ENCODE results near the gene ARHGAP6. TPM values are rescaled to one million over a fixed set of nuclear protein-coding genes. Genes with fewer than 3 reads are reported as not detected.

Gene ARHGAP6
- polyA plus RNA-seq, 1 experiment: 1.3 TPM

DNA sequence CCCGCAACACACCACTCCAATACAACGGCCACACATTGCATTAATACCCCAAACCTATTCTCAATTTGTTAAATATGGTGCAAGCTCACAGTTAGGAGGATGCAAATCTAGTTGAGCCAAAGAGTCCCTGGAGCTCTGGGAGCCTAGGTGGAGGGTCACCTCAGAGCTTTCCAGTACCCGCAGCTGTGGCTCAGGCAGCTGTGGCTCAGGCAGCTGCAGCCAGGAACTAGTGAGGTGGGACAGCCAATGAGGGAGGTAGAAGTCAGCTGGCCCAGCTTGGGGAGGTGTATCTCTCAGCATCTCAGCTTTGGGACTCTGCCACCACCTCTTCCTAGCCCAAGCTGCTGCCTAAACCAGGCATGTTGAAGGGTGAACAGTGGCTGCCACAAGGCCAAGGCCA lies 36.7 kb upstream of the ARHGAP6 start:
- CTCF ChIA-PET: no interaction called here
- POLR2A ChIA-PET: no interaction called here
- H3K36me3 ChIP-seq (ENCODE audit: control insufficient read depth, insufficient read depth, low read length): no peaks in the 10 kb centered on the region
- H3K27me3 ChIP-seq (ENCODE audit: control insufficient read depth, insufficient read depth, low read length): no peaks in the 10 kb centered on the region
- no peak overlapping the region for H3K4me3 ChIP-seq (ENCODE audit: low read depth, low read length)
- DNase-seq (ENCODE audit: low read depth): no peak
- TF ChIP-seq, protein P1, sequence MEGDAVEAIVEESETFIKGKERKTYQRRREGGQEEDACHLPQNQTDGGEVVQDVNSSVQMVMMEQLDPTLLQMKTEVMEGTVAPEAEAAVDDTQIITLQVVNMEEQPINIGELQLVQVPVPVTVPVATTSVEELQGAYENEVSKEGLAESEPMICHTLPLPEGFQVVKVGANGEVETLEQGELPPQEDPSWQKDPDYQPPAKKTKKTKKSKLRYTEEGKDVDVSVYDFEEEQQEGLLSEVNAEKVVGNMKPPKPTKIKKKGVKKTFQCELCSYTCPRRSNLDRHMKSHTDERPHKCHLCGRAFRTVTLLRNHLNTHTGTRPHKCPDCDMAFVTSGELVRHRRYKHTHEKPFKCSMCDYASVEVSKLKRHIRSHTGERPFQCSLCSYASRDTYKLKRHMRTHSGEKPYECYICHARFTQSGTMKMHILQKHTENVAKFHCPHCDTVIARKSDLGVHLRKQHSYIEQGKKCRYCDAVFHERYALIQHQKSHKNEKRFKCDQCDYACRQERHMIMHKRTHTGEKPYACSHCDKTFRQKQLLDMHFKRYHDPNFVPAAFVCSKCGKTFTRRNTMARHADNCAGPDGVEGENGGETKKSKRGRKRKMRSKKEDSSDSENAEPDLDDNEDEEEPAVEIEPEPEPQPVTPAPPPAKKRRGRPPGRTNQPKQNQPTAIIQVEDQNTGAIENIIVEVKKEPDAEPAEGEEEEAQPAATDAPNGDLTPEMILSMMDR (IDR thresholded peaks at IDR 0.05; ENCODE audit: insufficient read depth, low read depth, low read length): no peak

DNA sequence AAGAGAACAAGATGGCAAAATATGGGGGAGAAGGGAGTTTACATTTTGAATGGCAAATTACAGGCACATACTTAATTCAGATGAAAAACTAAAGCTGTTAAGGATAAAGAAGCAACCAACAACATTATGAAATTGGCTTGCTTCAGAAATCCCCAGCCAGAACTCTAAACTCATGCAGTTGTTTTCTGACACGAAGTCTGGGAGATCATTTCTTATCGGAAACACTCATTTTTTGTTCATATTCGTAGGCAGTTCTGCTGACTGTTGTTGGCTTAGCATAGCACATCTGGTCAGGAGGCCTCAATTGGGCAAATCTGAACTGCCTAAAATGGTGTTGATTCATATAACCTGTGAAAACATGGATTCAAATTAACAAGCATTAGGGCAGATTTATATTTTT lies 33.0 kb upstream of the ARHGAP6 start:
- no peaks in the 10 kb centered on the region for H3K36me3 ChIP-seq (ENCODE audit: control insufficient read depth, insufficient read depth, low read length)
- POLR2A ChIA-PET: no interaction called here
- H3K27me3 ChIP-seq (ENCODE audit: control insufficient read depth, insufficient read depth, low read length): no peaks in the 10 kb centered on the region
- CTCF ChIA-PET: no interaction called here
- no peak for DNase-seq (ENCODE audit: low read depth)
- TF ChIP-seq, protein P1 (IDR thresholded peaks at IDR 0.05; ENCODE audit: insufficient read depth, low read depth, low read length): no peak
- H3K4me3 ChIP-seq (ENCODE audit: low read depth, low read length): no peak overlapping the region

DNA sequence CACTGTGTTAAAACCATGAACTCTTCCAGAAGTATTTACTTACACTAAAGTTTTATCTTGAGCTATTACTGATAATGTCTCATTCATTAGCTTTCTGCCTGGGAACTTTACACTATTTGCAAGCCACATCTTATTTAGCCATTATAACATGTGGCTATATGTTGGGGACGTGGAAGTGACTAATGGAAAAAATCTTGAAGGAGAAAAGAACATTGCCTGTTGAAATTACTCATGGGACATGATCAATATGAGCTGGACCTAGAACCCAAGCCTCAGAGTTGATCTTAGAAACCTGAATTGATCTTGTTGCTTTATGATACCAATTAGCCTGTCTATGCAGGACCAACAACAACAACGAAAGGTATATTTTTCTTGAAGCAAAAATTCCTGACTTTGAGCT lies 22.5 kb upstream of the ARHGAP6 start:
- POLR2A ChIA-PET: no interaction called here
- CTCF ChIA-PET: no interaction called here

DNA sequence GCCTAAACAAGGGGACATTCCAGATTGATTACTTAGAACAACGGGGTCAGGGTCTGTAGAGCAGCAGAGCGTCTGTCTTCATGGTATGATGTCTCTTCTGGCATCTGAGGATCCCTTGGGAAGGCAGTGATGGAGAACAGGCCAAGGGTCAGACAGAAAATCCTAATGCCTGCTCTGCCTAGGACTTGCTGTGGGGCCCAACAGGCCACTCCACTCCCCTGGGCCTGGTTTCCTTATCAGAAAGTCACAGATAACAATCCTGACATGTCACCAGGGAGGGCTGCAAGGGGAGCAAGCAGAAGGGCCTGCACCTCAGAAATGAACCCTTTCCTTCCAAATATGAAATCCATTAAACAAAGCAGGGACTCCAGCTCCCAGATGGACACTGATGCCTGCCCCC lies 21.4 kb upstream of the ARHGAP6 start:
- ChIA-PET CTCF (no interaction called here), POLR2A (no interaction called here)
- Histone ChIP-seq H3K4me3 (ENCODE audit: low read depth, low read length) (no peak overlapping the region), H3K27me3 (ENCODE audit: control insufficient read depth, insufficient read depth, low read length) (no peaks in the 10 kb centered on the region), H3K36me3 (ENCODE audit: control insufficient read depth, insufficient read depth, low read length) (no peaks in the 10 kb centered on the region)
- DNase-seq (ENCODE audit: low read depth): no peak
- TF ChIP-seq, protein P1 (IDR thresholded peaks at IDR 0.05; ENCODE audit: insufficient read depth, low read depth, low read length): no peak

More for the DNA sequence above, 22.5 kb upstream of the ARHGAP6 start:
- H3K36me3 ChIP-seq (ENCODE audit: control insufficient read depth, insufficient read depth, low read length): no peaks in the 10 kb centered on the region
- H3K4me3 ChIP-seq (ENCODE audit: low read depth, low read length): no peak overlapping the region
- no peak for DNase-seq (ENCODE audit: low read depth)
- no peaks in the 10 kb centered on the region for H3K27me3 ChIP-seq (ENCODE audit: control insufficient read depth, insufficient read depth, low read length)
- TF ChIP-seq, protein P1 (IDR thresholded peaks at IDR 0.05; ENCODE audit: insufficient read depth, low read depth, low read length): no peak

DNA sequence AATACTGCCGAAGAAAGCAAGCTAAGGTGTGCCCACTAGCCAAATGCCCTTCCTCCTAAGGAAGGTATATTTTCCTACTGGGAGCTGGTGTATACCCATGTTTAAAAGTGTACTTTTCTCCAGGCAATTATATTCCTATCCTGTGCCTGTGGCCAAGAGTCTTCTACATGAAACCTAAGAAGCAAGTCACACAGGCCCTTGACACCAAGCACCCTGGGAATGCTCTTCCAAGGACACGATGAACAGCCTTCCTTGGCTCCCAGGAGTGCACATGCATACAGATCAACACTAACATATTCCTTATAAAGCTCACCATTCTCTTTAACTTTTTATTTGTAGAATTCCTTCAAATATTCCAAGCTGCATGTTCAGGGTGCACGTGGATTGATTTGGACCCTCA lies 17.3 kb upstream of the ARHGAP6 start:
- DNase-seq (ENCODE audit: low read depth): no peak
- ChIA-PET CTCF (no interaction called here), POLR2A (no interaction called here)

More for the DNA sequence above, 17.3 kb upstream of the ARHGAP6 start:
- H3K27me3 ChIP-seq (ENCODE audit: control insufficient read depth, insufficient read depth, low read length): no peaks in the 10 kb centered on the region
- TF ChIP-seq, protein P1 (IDR thresholded peaks at IDR 0.05; ENCODE audit: insufficient read depth, low read depth, low read length): no peak
- no peak overlapping the region for H3K4me3 ChIP-seq (ENCODE audit: low read depth, low read length)
- H3K36me3 ChIP-seq (ENCODE audit: control insufficient read depth, insufficient read depth, low read length): no peaks in the 10 kb centered on the region

All from BJ (cell line).